IMR-90 (cell line): ENCODE data around the gene ZNF274.

ENCODE experiments used
- CEBPB ChIP-seq: IDR thresholded peaks from 2 replicates; pipeline ENCODE4 v1.6.1; 2012; ENCODE audit warnings: low read depth, low read length, improper control_type of control experiment
- MXI1 ChIP-seq: IDR thresholded peaks from 2 replicates; pipeline ENCODE4 v1.6.1; 2012; ENCODE audit warnings: low read depth, mild to moderate bottlenecking, low read length, moderate library complexity, borderline replicate concordance
- POLR2A ChIP-seq: IDR thresholded peaks from 2 replicates; pipeline ENCODE4 v1.6.1; 2012; ENCODE audit warnings: mild to moderate bottlenecking, low read depth, low read length
- TF ChIP-seq, protein P1 (sequence below): conservative IDR thresholded peaks from 2 replicates; pipeline ENCODE4 v1.5.1; 2012; ENCODE audit warnings: mild to moderate bottlenecking, low read depth, low read length, improper control_type of control experiment

DNA sequence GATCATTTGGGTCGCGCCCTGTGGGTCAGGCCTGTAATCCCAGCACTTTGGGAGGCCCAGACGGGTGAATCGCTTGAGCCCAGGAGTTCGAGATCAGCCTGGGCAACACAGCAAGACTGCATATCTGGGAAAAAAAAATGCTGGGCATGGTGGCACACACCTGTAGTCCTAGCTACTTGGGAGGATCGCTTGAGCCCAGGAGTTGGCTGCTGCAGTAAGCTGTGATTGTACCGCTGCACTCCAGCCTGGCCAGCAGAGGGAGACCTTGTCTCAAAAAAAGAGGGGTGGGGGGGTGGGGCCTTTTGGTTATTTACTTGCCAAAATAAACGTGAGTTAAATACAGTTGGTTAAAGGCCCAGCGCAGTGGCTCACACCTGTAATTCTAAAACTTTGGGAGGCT, 36.0 kb downstream of the ZNF274 start:
- TF ChIP-seq, protein P1, sequence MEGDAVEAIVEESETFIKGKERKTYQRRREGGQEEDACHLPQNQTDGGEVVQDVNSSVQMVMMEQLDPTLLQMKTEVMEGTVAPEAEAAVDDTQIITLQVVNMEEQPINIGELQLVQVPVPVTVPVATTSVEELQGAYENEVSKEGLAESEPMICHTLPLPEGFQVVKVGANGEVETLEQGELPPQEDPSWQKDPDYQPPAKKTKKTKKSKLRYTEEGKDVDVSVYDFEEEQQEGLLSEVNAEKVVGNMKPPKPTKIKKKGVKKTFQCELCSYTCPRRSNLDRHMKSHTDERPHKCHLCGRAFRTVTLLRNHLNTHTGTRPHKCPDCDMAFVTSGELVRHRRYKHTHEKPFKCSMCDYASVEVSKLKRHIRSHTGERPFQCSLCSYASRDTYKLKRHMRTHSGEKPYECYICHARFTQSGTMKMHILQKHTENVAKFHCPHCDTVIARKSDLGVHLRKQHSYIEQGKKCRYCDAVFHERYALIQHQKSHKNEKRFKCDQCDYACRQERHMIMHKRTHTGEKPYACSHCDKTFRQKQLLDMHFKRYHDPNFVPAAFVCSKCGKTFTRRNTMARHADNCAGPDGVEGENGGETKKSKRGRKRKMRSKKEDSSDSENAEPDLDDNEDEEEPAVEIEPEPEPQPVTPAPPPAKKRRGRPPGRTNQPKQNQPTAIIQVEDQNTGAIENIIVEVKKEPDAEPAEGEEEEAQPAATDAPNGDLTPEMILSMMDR, result no peak
- TF ChIP-seq CEBPB, result no peak
- TF ChIP-seq POLR2A, result no peak
- no peak for TF ChIP-seq MXI1
